ENCODE results near the gene WDR48. TPM values are rescaled to one million over a fixed set of nuclear protein-coding genes. Genes with fewer than 3 reads are reported as not detected.

The WDR48 gene
- total RNA-seq, 1 experiment from 2014 or later, result 34.1 TPM

GRCh38 chr3:39105687-39106063 is 53.9 kb downstream of the WDR48 start:
- Mint-ChIP-seq H3K4me3 (ENCODE audit: low read depth, unreplicated experiment) (peak overlapping the region; percentile 92), H3K27ac (ENCODE audit: unreplicated experiment) (no peak overlapping the region), H3K9me3 (ENCODE audit: low read depth, unreplicated experiment) (no peaks in the 10 kb centered on the region), H3K27me3 (ENCODE audit: unreplicated experiment) (no peaks in the 10 kb centered on the region), H3K36me3 (ENCODE audit: insufficient read depth, unreplicated experiment) (peaks cover 45% of the 10 kb centered on the region), H3K4me1 (ENCODE audit: low read depth, unreplicated experiment) (peaks cover 52% of the 10 kb centered on the region)
- no peak for DNase-seq
- CTCF ChIA-PET, result interaction anchor here (1.6 to 1.7 kb wide), 2 partner anchors 11 to 20 kb away, joined by 4 to 5 read pairs; no protein-coding TSS in a partner anchor
- no peak for TF ChIP-seq CTCF (IDR thresholded peaks at IDR 0.05; ENCODE audit: unreplicated experiment)
- intact Hi-C loops (cut with micrococcal nuclease; ENCODE audit: unreplicated experiment), result loop anchor here (2.0 kb wide), 1 partner anchor 45 kb away; no protein-coding TSS in a partner anchor
- BruUV-seq (replicated peaks), result no TSS peak

GRCh38 chr3:39106281-39106811 is 54.5 kb downstream of the WDR48 start:
- BruUV-seq (replicated peaks), result no TSS peak
- intact Hi-C loops (cut with micrococcal nuclease; ENCODE audit: unreplicated experiment), result loop anchor here (2.0 kb wide), 1 partner anchor 44 kb away; no protein-coding TSS in a partner anchor
- H3K36me3 Mint-ChIP-seq (ENCODE audit: insufficient read depth, unreplicated experiment), result peaks cover 38% of the 10 kb centered on the region
- peak overlapping the region; percentile 92 for H3K4me3 Mint-ChIP-seq (ENCODE audit: low read depth, unreplicated experiment)
- no peak for TF ChIP-seq CTCF (IDR thresholded peaks at IDR 0.05; ENCODE audit: unreplicated experiment)
- H3K9me3 Mint-ChIP-seq (ENCODE audit: low read depth, unreplicated experiment), result no peaks in the 10 kb centered on the region
- peak overlapping the region; percentile 72 for H3K27ac Mint-ChIP-seq (ENCODE audit: unreplicated experiment)
- CTCF ChIA-PET, result interaction anchor here (0.7 to 1.7 kb wide), 3 partner anchors 10 to 20 kb away, joined by 3 to 5 read pairs (median 4); no protein-coding TSS in a partner anchor
- peaks cover 52% of the 10 kb centered on the region for H3K4me1 Mint-ChIP-seq (ENCODE audit: low read depth, unreplicated experiment)
- no peak for DNase-seq
- H3K27me3 Mint-ChIP-seq (ENCODE audit: unreplicated experiment), result no peaks in the 10 kb centered on the region

- no peak for TF ChIP-seq CTCF (IDR thresholded peaks at IDR 0.05; ENCODE audit: unreplicated experiment)
- H3K4me3 Mint-ChIP-seq (ENCODE audit: low read depth, unreplicated experiment), result peak overlapping the region; percentile 92
- peak overlapping the region; percentile 73 for H3K27ac Mint-ChIP-seq (ENCODE audit: unreplicated experiment)
- TSS peak; percentile 46 for BruUV-seq (replicated peaks)
- H3K4me1 Mint-ChIP-seq (ENCODE audit: low read depth, unreplicated experiment), result peaks cover 52% of the 10 kb centered on the region
- no peaks in the 10 kb centered on the region for H3K27me3 Mint-ChIP-seq (ENCODE audit: unreplicated experiment)
- intact Hi-C loops (cut with micrococcal nuclease; ENCODE audit: unreplicated experiment), result loop anchor here (1.0 to 2.0 kb wide), 2 partner anchors 18 to 44 kb away; no protein-coding TSS in a partner anchor
- H3K9me3 Mint-ChIP-seq (ENCODE audit: low read depth, unreplicated experiment), result no peaks in the 10 kb centered on the region
- peak; percentile 62 for DNase-seq
- peaks cover 37% of the 10 kb centered on the region for H3K36me3 Mint-ChIP-seq (ENCODE audit: insufficient read depth, unreplicated experiment)
- CTCF ChIA-PET, result interaction anchor here (0.7 to 1.7 kb wide), 5 partner anchors 9 to 181 kb away, joined by 3 to 10 read pairs (median 4); no protein-coding TSS in a partner anchor
These were observed 55.1 kb downstream of the WDR48 start for GRCh38 chr3:39106851-39107387.

GRCh38 chr3:39107388-39108199 is 55.8 kb downstream of the WDR48 start, which contains the start of the genes GORASP1 and TTC21A:
TSS of gene GORASP1 (minus strand) at chr3:39107627. CDS start at chr3:39107541, 86 bp downstream.
TSS of gene TTC21A (plus strand) at chr3:39107680. CDS start at chr3:39107838, 158 bp downstream.
- intact Hi-C loops (cut with micrococcal nuclease; ENCODE audit: unreplicated experiment), result loop anchor here (1.0 to 2.0 kb wide), 2 partner anchors 18 to 43 kb away; no protein-coding TSS in a partner anchor
- CTCF ChIA-PET, result interaction anchor here (0.6 to 1.5 kb wide), 4 partner anchors 10 to 287 kb away, joined by 3 to 10 read pairs (median 4); no protein-coding TSS in a partner anchor
- peak; percentile 69 for DNase-seq

More at GRCh38 chr3:39107388-39108199, 55.8 kb downstream of the WDR48 start, which contains the start of the genes GORASP1 and TTC21A:
- TF ChIP-seq CTCF (IDR thresholded peaks at IDR 0.05; ENCODE audit: unreplicated experiment), result no peak
- H3K4me1 Mint-ChIP-seq (ENCODE audit: low read depth, unreplicated experiment), result peaks cover 45% of the 10 kb centered on the region
- peak within 1 kb of the TSS; percentile 73 for H3K27ac Mint-ChIP-seq (ENCODE audit: unreplicated experiment)
- H3K4me3 Mint-ChIP-seq (ENCODE audit: low read depth, unreplicated experiment), result peak within 1 kb of the TSS; percentile 92
- no peaks in the 10 kb centered on the region for H3K9me3 Mint-ChIP-seq (ENCODE audit: low read depth, unreplicated experiment)
- BruUV-seq (replicated peaks), result no TSS peak
- H3K27me3 Mint-ChIP-seq (ENCODE audit: unreplicated experiment), result no peaks in the 10 kb centered on the region
- peaks cover 34% of the 10 kb centered on the region for H3K36me3 Mint-ChIP-seq (ENCODE audit: insufficient read depth, unreplicated experiment)

Data from Calu3 (cell line).